ENCODE measurements around the gene PGA4. TPM values are rescaled to one million over a fixed set of nuclear protein-coding genes. Genes with fewer than 3 reads are reported as not detected.
"Not testable (repeated sequence)": the region's sequence is repeated elsewhere in the genome, so short reads cannot be mapped to it uniquely, and the experiment has no call there.

Gene PGA4
- total RNA-seq = not detected
- not detected for polyA plus RNA-seq

GRCh38 chr11:61222047-61222446 is at the start of gene PGA4:
Gene PGA4, plus strand, starts transcription at chr11:61222347. Its CDS starts 54 bp downstream, at chr11:61222401.
- CTCF ChIA-PET (ENCODE audit: partially characterized antibody); H3K36me3 Mint-ChIP-seq; intact Hi-C loops (cut with micrococcal nuclease); POLR2A ChIA-PET (ENCODE audit: partially characterized antibody); H3K4me3 Mint-ChIP-seq; H3K4me1 ChIP-seq (ENCODE audit: insufficient read depth, low read length); H3K27ac Mint-ChIP-seq; H3K9me3 ChIP-seq (ENCODE audit: control insufficient read depth in 1 of 2, low read length in 2 of 2); H3K4me3 ChIP-seq (ENCODE audit: low read length in 2 of 2); H3K4me1 Mint-ChIP-seq; H3K9me3 Mint-ChIP-seq; DNase-seq; H3K27ac ChIP-seq (ENCODE audit: low read depth, low read length); H3K27me3 Mint-ChIP-seq; H3K27me3 ChIP-seq (ENCODE audit: insufficient read depth, low read length); H3K36me3 ChIP-seq (ENCODE audit: insufficient read depth, low read length): not testable (repeated sequence)

GRCh38 chr11:61172356-61172755 is 49.8 kb upstream of the PGA4 start:
- H3K4me1 Mint-ChIP-seq = peaks cover 12 to 21% (median 19%) of the 10 kb centered on the region in 4 donors
- Histone ChIP-seq H3K27me3 (ENCODE audit: insufficient read depth, low read length) (no peaks in the 10 kb centered on the region), H3K4me3 (ENCODE audit: low read length in 2 of 2) (no peak overlapping the region), H3K9me3 (ENCODE audit: control insufficient read depth in 1 of 2, low read length in 2 of 2) (no peaks in the 10 kb centered on the region), H3K36me3 (ENCODE audit: insufficient read depth, low read length) (no peaks in the 10 kb centered on the region), H3K27ac (ENCODE audit: low read depth, low read length) (no peak overlapping the region), H3K4me1 (ENCODE audit: insufficient read depth, low read length) (peaks cover 24% of the 10 kb centered on the region)
- H3K4me3 Mint-ChIP-seq = peak overlapping the region in 5 of 8 donors; percentile 1 to 39 (median 10)
- no peak for DNase-seq
- H3K27me3 Mint-ChIP-seq = peaks cover 0 to 1% of the 10 kb centered on the region in 2 donors
- H3K9me3 Mint-ChIP-seq = peaks cover 0 to 2% (median 0%) of the 10 kb centered on the region in 8 donors
- POLR2A ChIA-PET (ENCODE audit: partially characterized antibody) = no interaction called here
- H3K27ac Mint-ChIP-seq = peak overlapping the region in 4 of 7 donors; percentile 28 to 62 (median 38)
- intact Hi-C loops (cut with micrococcal nuclease) = no loop called here
- H3K36me3 Mint-ChIP-seq = no peaks in the 10 kb centered on the region
- CTCF ChIA-PET (ENCODE audit: partially characterized antibody) = interaction anchor here (0.8 to 1.4 kb wide), 2 partner anchors 15 to 16 kb away, joined by 3 read pairs; no protein-coding TSS in a partner anchor

GRCh38 chr11:61172888-61173287 is 49.3 kb upstream of the PGA4 start:
- H3K9me3 Mint-ChIP-seq = peaks cover 0 to 2% (median 0%) of the 10 kb centered on the region in 8 donors
- peak overlapping the region in 1 of 8 donors; percentile 39 for H3K4me3 Mint-ChIP-seq
- POLR2A ChIA-PET (ENCODE audit: partially characterized antibody) = no interaction called here
- intact Hi-C loops (cut with micrococcal nuclease) = no loop called here
- peaks cover 12 to 20% (median 18%) of the 10 kb centered on the region in 4 donors for H3K4me1 Mint-ChIP-seq
- H3K4me1 ChIP-seq (ENCODE audit: insufficient read depth, low read length) = peaks cover 22% of the 10 kb centered on the region
- no peak overlapping the region for H3K27ac ChIP-seq (ENCODE audit: low read depth, low read length)
- no peak overlapping the region for H3K4me3 ChIP-seq (ENCODE audit: low read length in 2 of 2)
- CTCF ChIA-PET (ENCODE audit: partially characterized antibody) = interaction anchor here (1.4 kb wide), 1 partner anchor 15 kb away, joined by 3 read pairs; no protein-coding TSS in a partner anchor
- no peaks in the 10 kb centered on the region for H3K36me3 ChIP-seq (ENCODE audit: insufficient read depth, low read length)
- no peaks in the 10 kb centered on the region for H3K36me3 Mint-ChIP-seq
- H3K27ac Mint-ChIP-seq = peak overlapping the region in 2 of 7 donors; percentile 18 to 62
- no peaks in the 10 kb centered on the region for H3K27me3 ChIP-seq (ENCODE audit: insufficient read depth, low read length)
- no peak for DNase-seq
- peaks cover 0 to 1% of the 10 kb centered on the region in 2 donors for H3K27me3 Mint-ChIP-seq
- H3K9me3 ChIP-seq (ENCODE audit: control insufficient read depth in 1 of 2, low read length in 2 of 2) = no peaks in the 10 kb centered on the region

- ChIA-PET CTCF (ENCODE audit: partially characterized antibody) (interaction anchor here (1.2 to 1.4 kb wide), 2 partner anchors 10 to 15 kb away, joined by 3 read pairs; no protein-coding TSS in a partner anchor), POLR2A (ENCODE audit: partially characterized antibody) (no interaction called here)
- DNase-seq = no peak
- Histone ChIP-seq H3K27ac (ENCODE audit: low read depth, low read length) (no peak overlapping the region), H3K27me3 (ENCODE audit: insufficient read depth, low read length) (no peaks in the 10 kb centered on the region), H3K4me1 (ENCODE audit: insufficient read depth, low read length) (peaks cover 16% of the 10 kb centered on the region), H3K4me3 (ENCODE audit: low read length in 2 of 2) (no peak overlapping the region), H3K36me3 (ENCODE audit: insufficient read depth, low read length) (no peaks in the 10 kb centered on the region), H3K9me3 (ENCODE audit: control insufficient read depth in 1 of 2, low read length in 2 of 2) (no peaks in the 10 kb centered on the region)
- no peaks in the 10 kb centered on the region for H3K36me3 Mint-ChIP-seq
- H3K4me3 Mint-ChIP-seq = no peak overlapping the region
- peak overlapping the region in 1 of 7 donors; percentile 36 for H3K27ac Mint-ChIP-seq
- peaks cover 10 to 19% (median 15%) of the 10 kb centered on the region in 4 donors for H3K4me1 Mint-ChIP-seq
- peaks cover 0 to 1% of the 10 kb centered on the region in 2 donors for H3K27me3 Mint-ChIP-seq
- H3K9me3 Mint-ChIP-seq = peaks cover 0 to 2% (median 0%) of the 10 kb centered on the region in 8 donors
- intact Hi-C loops (cut with micrococcal nuclease) = no loop called here
These were observed 48.7 kb upstream of the PGA4 start for GRCh38 chr11:61173456-61173855.

- Mint-ChIP-seq H3K9me3 (peaks cover 0 to 2% (median 0%) of the 10 kb centered on the region in 8 donors), H3K27ac (no peak overlapping the region), H3K36me3 (no peaks in the 10 kb centered on the region), H3K27me3 (peaks cover 0 to 1% of the 10 kb centered on the region in 2 donors), H3K4me3 (no peak overlapping the region), H3K4me1 (peaks cover 10 to 13% (median 12%) of the 10 kb centered on the region in 4 donors)
- POLR2A ChIA-PET (ENCODE audit: partially characterized antibody) = no interaction called here
- peaks cover 14% of the 10 kb centered on the region for H3K4me1 ChIP-seq (ENCODE audit: insufficient read depth, low read length)
- H3K27ac ChIP-seq (ENCODE audit: low read depth, low read length) = no peak overlapping the region
- intact Hi-C loops (cut with micrococcal nuclease) = no loop called here
- H3K27me3 ChIP-seq (ENCODE audit: insufficient read depth, low read length) = no peaks in the 10 kb centered on the region
- H3K36me3 ChIP-seq (ENCODE audit: insufficient read depth, low read length) = no peaks in the 10 kb centered on the region
- H3K9me3 ChIP-seq (ENCODE audit: control insufficient read depth in 1 of 2, low read length in 2 of 2) = no peaks in the 10 kb centered on the region
- no peak for DNase-seq
- no peak overlapping the region for H3K4me3 ChIP-seq (ENCODE audit: low read length in 2 of 2)
- CTCF ChIA-PET (ENCODE audit: partially characterized antibody) = interaction anchor here (1.2 to 1.6 kb wide), 2 partner anchors 9 to 92 kb away, joined by 3 to 4 read pairs; no protein-coding TSS in a partner anchor
These were observed 47.9 kb upstream of the PGA4 start for GRCh38 chr11:61174273-61174672.

- H3K27me3 Mint-ChIP-seq = peaks cover 0 to 1% of the 10 kb centered on the region in 2 donors
- Histone ChIP-seq H3K9me3 (ENCODE audit: control insufficient read depth in 1 of 2, low read length in 2 of 2) (no peaks in the 10 kb centered on the region), H3K27me3 (ENCODE audit: insufficient read depth, low read length) (no peaks in the 10 kb centered on the region), H3K4me3 (ENCODE audit: low read length in 2 of 2) (no peak overlapping the region), H3K27ac (ENCODE audit: low read depth, low read length) (no peak overlapping the region), H3K4me1 (ENCODE audit: insufficient read depth, low read length) (peaks cover 14% of the 10 kb centered on the region), H3K36me3 (ENCODE audit: insufficient read depth, low read length) (no peaks in the 10 kb centered on the region)
- no peak overlapping the region for H3K27ac Mint-ChIP-seq
- peaks cover 10 to 13% (median 12%) of the 10 kb centered on the region in 4 donors for H3K4me1 Mint-ChIP-seq
- CTCF ChIA-PET (ENCODE audit: partially characterized antibody) = interaction anchor here (0.9 to 1.6 kb wide), 3 partner anchors 8 to 93 kb away, joined by 3 to 5 read pairs (median 4); no protein-coding TSS in a partner anchor
- DNase-seq = no peak
- no peak overlapping the region for H3K4me3 Mint-ChIP-seq
- POLR2A ChIA-PET (ENCODE audit: partially characterized antibody) = no interaction called here
- H3K9me3 Mint-ChIP-seq = peaks cover 0 to 2% (median 0%) of the 10 kb centered on the region in 8 donors
- intact Hi-C loops (cut with micrococcal nuclease) = no loop called here
- no peaks in the 10 kb centered on the region for H3K36me3 Mint-ChIP-seq
These were observed 47.2 kb upstream of the PGA4 start for GRCh38 chr11:61174949-61175348.

GRCh38 chr11:61176446-61176845 is 45.7 kb upstream of the PGA4 start:
- H3K4me1 ChIP-seq (ENCODE audit: insufficient read depth, low read length) = peaks cover 14% of the 10 kb centered on the region
- H3K27me3 Mint-ChIP-seq = peaks cover 0 to 1% of the 10 kb centered on the region in 2 donors
- H3K4me1 Mint-ChIP-seq = peaks cover 10 to 13% (median 12%) of the 10 kb centered on the region in 4 donors
- no peaks in the 10 kb centered on the region for H3K9me3 ChIP-seq (ENCODE audit: control insufficient read depth in 1 of 2, low read length in 2 of 2)
- no peaks in the 10 kb centered on the region for H3K27me3 ChIP-seq (ENCODE audit: insufficient read depth, low read length)
- H3K27ac Mint-ChIP-seq = no peak overlapping the region
- intact Hi-C loops (cut with micrococcal nuclease) = no loop called here
- no peak overlapping the region for H3K4me3 ChIP-seq (ENCODE audit: low read length in 2 of 2)
- no peak overlapping the region for H3K4me3 Mint-ChIP-seq
- ChIA-PET CTCF (ENCODE audit: partially characterized antibody) (interaction anchor here (3.7 kb wide), 1 partner anchor 11 kb away, joined by 19 read pairs; no protein-coding TSS in a partner anchor), POLR2A (ENCODE audit: partially characterized antibody) (no interaction called here)
- peaks cover 0 to 2% (median 0%) of the 10 kb centered on the region in 8 donors for H3K9me3 Mint-ChIP-seq
- no peak for DNase-seq
- H3K36me3 Mint-ChIP-seq = no peaks in the 10 kb centered on the region
- no peak overlapping the region for H3K27ac ChIP-seq (ENCODE audit: low read depth, low read length)
- no peaks in the 10 kb centered on the region for H3K36me3 ChIP-seq (ENCODE audit: insufficient read depth, low read length)

Data from CD4-positive, alpha-beta memory T cell (primary cell).